Measurements from ENCODE around the gene MRPL14. TPM values are rescaled to one million over a fixed set of nuclear protein-coding genes. Genes with fewer than 3 reads are reported as not detected.

Gene MRPL14
- total RNA-seq, 1 donor from 2014 or later = 36.1 TPM

GRCh38 chr6:44071670-44072451 is 55.4 kb downstream of the MRPL14 start:
- DNase-seq (ENCODE audit: extremely low spot score in 2 of 2) = no peak
- intact Hi-C loops (cut with DNase I) = loop anchor here (2.0 kb wide), 1 partner anchor 405 kb away; no protein-coding TSS in a partner anchor
- H3K36me3 ChIP-seq = no peaks in the 10 kb centered on the region
- H3K4me1 ChIP-seq = peaks cover 47% of the 10 kb centered on the region
- TF ChIP-seq CTCF (IDR thresholded peaks at IDR 0.05) (no peak), POLR2AphosphoS5 (IDR thresholded peaks at IDR 0.05; ENCODE audit: insufficient read depth in 1 of 2, low read depth in 1 of 2) (no peak), POLR2A (IDR thresholded peaks at IDR 0.05) (no peak)
- H3K9me3 ChIP-seq = no peaks in the 10 kb centered on the region
- H3K27ac ChIP-seq = peak overlapping the region; percentile 84
- H3K4me3 ChIP-seq = no peak overlapping the region
- no peaks in the 10 kb centered on the region for H3K27me3 ChIP-seq

GRCh38 chr6:44068607-44069296 is 58.5 kb downstream of the MRPL14 start:
- Histone ChIP-seq H3K4me1 (peaks cover 35% of the 10 kb centered on the region), H3K36me3 (no peaks in the 10 kb centered on the region), H3K27me3 (no peaks in the 10 kb centered on the region), H3K27ac (no peak overlapping the region), H3K9me3 (no peaks in the 10 kb centered on the region), H3K4me3 (no peak overlapping the region)
- intact Hi-C loops (cut with DNase I) = no loop called here
- DNase-seq (ENCODE audit: extremely low spot score in 2 of 2) = no peak
- TF ChIP-seq CTCF (IDR thresholded peaks at IDR 0.05) (no peak), POLR2A (IDR thresholded peaks at IDR 0.05) (no peak), POLR2AphosphoS5 (IDR thresholded peaks at IDR 0.05; ENCODE audit: insufficient read depth in 1 of 2, low read depth in 1 of 2) (no peak)

DNA sequence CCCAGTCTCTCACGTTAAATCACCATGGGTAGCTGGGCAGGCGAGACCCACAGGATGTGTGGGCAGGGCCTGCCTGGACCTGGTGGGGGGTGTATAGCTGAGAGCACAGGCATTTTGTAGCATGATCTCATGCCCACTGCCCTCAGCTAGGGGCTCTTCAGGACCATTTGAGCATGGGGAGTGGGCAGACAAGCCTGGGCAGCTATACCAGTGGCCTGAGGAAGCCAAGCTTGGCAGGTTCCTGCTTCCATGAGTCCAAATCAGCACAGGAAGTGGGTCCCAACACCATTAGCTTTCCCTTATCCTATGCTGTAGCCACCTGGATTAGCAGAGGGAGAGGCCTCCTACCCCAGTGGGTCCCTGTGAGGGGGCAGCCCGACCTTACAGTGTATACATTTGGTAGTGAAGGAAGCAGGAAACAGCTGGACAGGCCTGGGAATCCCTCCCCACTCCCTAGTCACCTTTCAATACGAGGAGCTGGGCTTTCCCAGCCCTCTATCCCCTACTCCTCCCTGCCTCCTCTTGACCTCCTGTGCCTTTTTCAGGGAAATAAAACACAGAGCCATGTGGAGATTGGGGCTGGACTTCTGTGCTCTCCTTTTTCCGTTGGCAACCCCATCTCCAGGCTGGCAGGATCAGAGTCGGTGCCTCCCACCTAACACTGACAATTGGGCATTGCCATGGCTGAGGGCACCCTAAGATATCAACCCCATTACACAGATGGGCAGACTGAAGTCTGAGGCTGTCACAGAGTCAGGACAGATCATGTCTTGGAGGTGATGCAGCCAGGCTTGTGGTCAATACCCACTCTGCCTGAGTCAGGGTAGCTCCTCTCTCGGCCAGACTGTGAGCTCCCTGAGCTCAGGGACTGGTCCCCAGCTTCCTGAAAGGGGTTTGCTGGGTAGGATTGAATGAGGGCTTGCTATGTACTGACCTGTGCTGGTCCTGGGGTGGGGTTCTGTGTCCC is 59.8 kb downstream of the MRPL14 start:
- TF ChIP-seq POLR2A (IDR thresholded peaks at IDR 0.05) (no peak), POLR2AphosphoS5 (IDR thresholded peaks at IDR 0.05; ENCODE audit: insufficient read depth in 1 of 2, low read depth in 1 of 2) (no peak), CTCF (IDR thresholded peaks at IDR 0.05) (no peak)
- intact Hi-C loops (cut with DNase I) = no loop called here
- no peak overlapping the region for H3K4me3 ChIP-seq
- H3K4me1 ChIP-seq = peaks cover 36% of the 10 kb centered on the region
- H3K9me3 ChIP-seq = no peaks in the 10 kb centered on the region
- DNase-seq (ENCODE audit: extremely low spot score in 2 of 2) = no peak
- no peaks in the 10 kb centered on the region for H3K27me3 ChIP-seq
- no peak overlapping the region for H3K27ac ChIP-seq
- H3K36me3 ChIP-seq = no peaks in the 10 kb centered on the region

DNA sequence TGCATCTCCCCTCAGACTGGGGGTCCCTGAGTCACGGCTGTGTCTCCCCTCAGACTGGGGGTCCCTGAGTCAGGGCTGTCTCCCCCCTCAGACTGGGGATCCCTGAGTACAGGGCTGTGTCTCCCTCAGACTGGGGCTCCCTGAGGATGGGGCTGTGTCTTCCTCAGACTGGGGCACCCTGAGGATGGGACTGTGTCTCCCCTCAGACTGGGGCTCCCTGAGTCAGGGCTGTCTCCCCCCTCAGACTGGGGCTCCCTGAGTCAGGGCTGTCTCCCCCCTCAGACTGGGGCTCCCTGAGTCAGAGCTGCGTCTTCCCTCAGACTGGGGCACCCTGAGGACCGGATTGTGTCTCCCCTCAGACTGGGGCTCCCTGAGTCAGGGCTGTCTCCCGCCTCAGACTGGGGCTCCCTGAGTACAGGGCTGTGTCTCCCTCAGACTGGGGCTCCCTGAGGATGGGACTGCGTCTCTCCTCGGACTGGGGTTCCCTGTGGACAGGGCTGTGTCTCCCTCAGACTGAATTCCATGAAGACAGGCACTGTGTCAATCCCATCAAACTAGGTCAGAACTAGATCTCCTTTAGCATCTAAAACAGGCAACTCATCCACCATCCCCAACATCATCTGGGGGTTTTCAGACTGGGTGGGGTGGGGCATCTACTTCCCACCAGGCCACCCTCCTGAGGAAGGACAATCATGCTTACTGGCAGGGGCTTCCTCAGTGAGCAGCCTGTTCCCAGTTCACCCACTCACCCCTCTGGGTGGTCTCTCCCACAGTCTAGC is 60.7 kb downstream of the MRPL14 start:
- no peak for DNase-seq (ENCODE audit: extremely low spot score in 2 of 2)
- H3K27ac ChIP-seq = no peak overlapping the region
- H3K4me1 ChIP-seq = peaks cover 33% of the 10 kb centered on the region
- intact Hi-C loops (cut with DNase I) = no loop called here
- H3K4me3 ChIP-seq = no peak overlapping the region
- no peak for TF ChIP-seq POLR2A (IDR thresholded peaks at IDR 0.05)
- TF ChIP-seq POLR2AphosphoS5 (IDR thresholded peaks at IDR 0.05; ENCODE audit: insufficient read depth in 1 of 2, low read depth in 1 of 2) = no peak
- no peak for TF ChIP-seq CTCF (IDR thresholded peaks at IDR 0.05)
- no peaks in the 10 kb centered on the region for H3K27me3 ChIP-seq
- H3K9me3 ChIP-seq = no peaks in the 10 kb centered on the region
- H3K36me3 ChIP-seq = no peaks in the 10 kb centered on the region
